WTC11 (cell line): ENCODE data around the gene ARHGAP18.

ENCODE experiments used
- CTCF ChIP-seq: fragments of 200-600 bp; IDR thresholded peaks from 2 replicates; pipeline ENCODE4 v1.8.0; 2022; ENCODE audit warnings: antibody characterized with exemption
- GABPB1 ChIP-seq: sonication (generic); formaldehyde crosslinking; IDR thresholded peaks from 2 replicates; pipeline ENCODE4 v1.8.1; 2023; ENCODE audit warnings: mild to moderate bottlenecking, missing genetic modification reagents
- NFATC4 ChIP-seq: fragments of 250-450 bp; sonication (Bioruptor Pico); IDR thresholded peaks from 2 replicates; pipeline ENCODE4 v1.9.0; 2021; ENCODE audit warnings: mild to moderate bottlenecking

GRCh38 chr6:129680633-129681032, 29.3 kb downstream of the ARHGAP18 start:
- TF ChIP-seq GABPB1 (no peak), CTCF (no peak), NFATC4 (CRISPR knock-in tag) (no peak)
